HG03280 (cell line): ENCODE data around the gene CRISPLD2.

ENCODE experiments used
- ATAC-seq: cut with Tn5 transposase; IDR thresholded peaks from one replicate; pipeline ENCODE4 v1.9.1; 2021; ENCODE audit warnings: mild to moderate bottlenecking, moderate library complexity; ENCODE audit not compliant: unreplicated experiment

The CRISPLD2 gene

GRCh38 chr16:84881702-84882521 is 62.1 kb downstream of the CRISPLD2 start:
- ATAC-seq: no peak

- no peak for ATAC-seq
Observed at GRCh38 chr16:84883301-84883700, 63.5 kb downstream of the CRISPLD2 start.

- no peak for ATAC-seq
Observed at GRCh38 chr16:84884246-84884595, 64.4 kb downstream of the CRISPLD2 start.

- no peak for ATAC-seq
Observed at GRCh38 chr16:84884596-84885341, 65.0 kb downstream of the CRISPLD2 start.

- ATAC-seq: no peak
Observed at GRCh38 chr16:84885342-84885910, 65.6 kb downstream of the CRISPLD2 start.

- ATAC-seq: no peak
Observed at GRCh38 chr16:84886497-84887090, 66.8 kb downstream of the CRISPLD2 start.

GRCh38 chr16:84887207-84887606 is 67.4 kb downstream of the CRISPLD2 start:
- ATAC-seq: no peak

GRCh38 chr16:84888450-84888849 is 68.7 kb downstream of the CRISPLD2 start:
- ATAC-seq: no peak

GRCh38 chr16:84889066-84889465 is 69.3 kb downstream of the CRISPLD2 start:
- ATAC-seq: no peak

- no peak for ATAC-seq
Observed at GRCh38 chr16:84890427-84890826, 70.6 kb downstream of the CRISPLD2 start.

- ATAC-seq: no peak
Observed at GRCh38 chr16:84891149-84891795, 71.5 kb downstream of the CRISPLD2 start.

GRCh38 chr16:84892097-84892496 is 72.3 kb downstream of the CRISPLD2 start:
- no peak for ATAC-seq

GRCh38 chr16:84893467-84893848 is 73.7 kb downstream of the CRISPLD2 start:
- no peak for ATAC-seq

- ATAC-seq: no peak
Observed at GRCh38 chr16:84893849-84894599, 74.2 kb downstream of the CRISPLD2 start.

- no peak for ATAC-seq
Observed at GRCh38 chr16:84895016-84895415, 75.2 kb downstream of the CRISPLD2 start.

- ATAC-seq: no peak
Observed at GRCh38 chr16:84896847-84897246, 77.1 kb downstream of the CRISPLD2 start.

- ATAC-seq: no peak
Observed at GRCh38 chr16:84897911-84898377, 78.2 kb downstream of the CRISPLD2 start.

GRCh38 chr16:84898447-84898846 is 78.7 kb downstream of the CRISPLD2 start:
- ATAC-seq: no peak

GRCh38 chr16:84899414-84899813 is 79.6 kb downstream of the CRISPLD2 start:
- ATAC-seq: no peak

- ATAC-seq: no peak
Observed at GRCh38 chr16:84905965-84906460, 86.2 kb downstream of the CRISPLD2 start.
